NCI-H446 (cell line): ENCODE data around the gene GTF3C2.
"Not testable (repeated sequence)": the region's sequence is repeated elsewhere in the genome, so short reads cannot be mapped to it uniquely, and the experiment has no call there.

Source experiments
- DNase-seq, 2 experiments: peaks; one replicate each; lab custom pipeline; 2025; lab: John Stamatoyannopoulos, UW

The GTF3C2 gene

DNA sequence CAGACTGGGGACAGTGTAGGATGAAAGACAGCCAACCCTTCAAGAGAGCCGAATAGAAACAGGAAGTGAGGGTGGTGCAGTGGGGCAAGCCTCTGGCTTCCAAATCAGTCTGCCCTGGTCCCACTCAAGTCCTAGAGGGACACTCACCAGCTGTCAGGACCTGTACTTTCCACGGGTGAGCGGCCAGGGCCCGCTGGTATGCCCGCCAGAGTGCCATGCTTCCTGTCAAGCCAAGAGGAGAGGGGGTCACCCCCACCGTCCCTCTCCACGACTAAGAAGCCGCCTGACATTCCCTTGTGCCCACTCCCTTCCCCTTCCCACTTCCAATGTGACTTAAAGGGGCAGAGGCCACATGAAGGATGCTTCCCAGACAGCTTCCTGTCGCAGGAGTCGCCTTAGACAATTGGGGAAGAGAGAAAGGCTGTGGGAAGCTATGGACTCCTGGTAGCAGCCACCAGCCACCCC is 34.2 kb downstream of the GTF3C2 start:
- no peak for DNase-seq

DNA sequence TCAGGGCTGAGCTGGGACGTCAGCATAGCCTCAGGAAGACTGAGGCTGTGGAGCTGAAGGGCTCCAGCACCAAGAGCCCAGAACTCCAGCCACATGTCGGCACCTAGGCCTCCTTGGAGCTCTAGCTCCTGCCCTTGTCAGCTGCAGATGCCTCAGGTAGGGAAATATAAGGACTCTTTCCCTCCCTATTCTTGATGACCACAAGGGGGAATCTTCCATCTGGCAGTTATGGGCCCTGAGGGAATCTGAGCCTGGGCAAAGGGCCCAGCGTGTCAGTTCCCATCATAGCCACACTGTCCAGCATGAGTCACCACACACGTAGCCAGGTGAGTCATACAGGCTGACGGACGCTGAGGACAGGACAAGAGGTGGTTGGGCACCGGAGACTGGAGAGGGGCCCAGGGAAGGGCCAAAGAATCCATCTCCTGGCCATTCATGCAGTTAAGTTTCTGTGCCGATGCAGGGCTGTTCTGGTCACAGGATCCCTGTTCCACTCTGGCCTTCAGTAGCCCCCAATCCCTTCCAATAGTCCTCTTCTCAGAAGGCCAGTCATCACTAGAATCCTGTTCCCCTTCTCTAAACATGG is 35.5 kb downstream of the GTF3C2 start:
- DNase-seq, result peak; percentile 44 to 77

DNA sequence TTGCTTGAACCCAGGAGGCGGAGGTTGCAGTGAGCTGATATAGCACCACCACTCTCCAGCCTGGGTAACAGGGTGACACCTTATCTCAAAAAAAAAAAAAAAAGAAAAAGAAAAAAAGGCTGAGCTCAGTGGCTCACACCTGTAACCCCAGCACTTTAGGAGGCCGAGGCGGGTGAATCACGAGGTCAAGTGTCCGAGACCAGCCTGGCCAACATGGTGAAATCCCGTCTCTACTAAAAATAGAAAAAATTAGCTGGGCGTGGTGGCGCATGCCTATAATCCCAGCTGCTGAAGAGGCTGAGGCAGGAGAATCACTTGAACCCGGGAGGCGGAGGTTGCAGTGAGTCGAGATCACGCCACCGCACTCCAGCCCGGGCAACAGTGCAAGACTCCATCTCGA is 36.7 kb downstream of the GTF3C2 start:
- DNase-seq, result not testable (repeated sequence)

DNA sequence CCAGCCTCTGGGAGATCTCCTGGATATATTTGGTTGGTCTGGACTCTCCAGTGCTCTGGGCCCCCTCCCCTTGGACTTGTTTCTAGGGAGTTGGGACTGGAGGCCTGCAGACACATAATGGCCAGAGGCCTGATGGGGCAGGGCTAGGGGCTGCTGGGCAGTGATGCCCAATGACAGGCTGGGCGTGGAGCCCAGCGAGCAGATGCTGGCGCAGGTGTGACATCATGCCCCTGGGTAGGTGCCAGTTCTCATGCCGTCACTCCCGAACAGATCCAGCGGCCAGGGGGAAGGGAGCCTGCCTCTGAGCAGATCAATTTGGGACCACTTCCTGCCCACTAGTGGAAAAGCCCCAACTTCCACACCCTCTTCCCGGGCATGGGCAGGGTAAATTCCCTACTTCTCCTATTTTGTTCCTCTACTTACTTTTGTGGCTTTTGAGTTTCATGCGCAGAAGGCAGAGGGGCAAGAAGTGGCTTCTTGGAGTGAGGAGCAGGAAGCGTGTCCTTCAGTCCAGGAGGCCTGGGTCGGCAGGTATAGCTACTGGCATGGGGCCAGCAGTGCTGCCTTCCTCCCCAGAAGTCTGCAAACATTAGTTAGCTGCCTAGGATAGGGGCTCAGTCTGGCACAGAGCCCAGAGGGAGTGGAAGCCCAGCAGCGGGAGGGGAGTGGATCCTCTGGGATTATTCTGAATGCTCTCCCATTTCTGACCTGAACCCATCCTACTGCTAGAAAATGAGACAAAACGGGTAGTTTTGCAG is 39.7 kb downstream of the GTF3C2 start:
- peak in 1 of 2 experiments; percentile 77 for DNase-seq

DNA sequence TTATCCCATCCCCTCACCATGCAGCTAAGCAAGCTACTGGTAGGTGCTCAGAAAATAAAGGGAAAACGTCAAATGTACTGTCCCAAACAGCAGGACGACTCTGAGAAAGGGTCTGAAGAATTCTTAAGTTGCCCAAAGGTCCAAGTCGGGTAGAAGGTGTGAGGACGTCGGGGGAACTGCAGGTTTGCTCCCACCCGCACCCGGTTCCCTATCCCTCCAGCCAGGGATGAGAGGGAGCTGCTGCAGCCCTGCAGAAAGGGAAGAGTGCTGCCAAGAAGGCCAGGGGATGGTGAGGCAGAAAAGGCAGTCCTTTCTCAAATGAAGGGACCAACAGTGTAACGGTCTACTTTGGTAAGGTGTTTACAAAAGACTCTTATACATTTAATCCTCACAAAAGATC is 41.4 kb downstream of the GTF3C2 start:
- DNase-seq, result no peak

DNA sequence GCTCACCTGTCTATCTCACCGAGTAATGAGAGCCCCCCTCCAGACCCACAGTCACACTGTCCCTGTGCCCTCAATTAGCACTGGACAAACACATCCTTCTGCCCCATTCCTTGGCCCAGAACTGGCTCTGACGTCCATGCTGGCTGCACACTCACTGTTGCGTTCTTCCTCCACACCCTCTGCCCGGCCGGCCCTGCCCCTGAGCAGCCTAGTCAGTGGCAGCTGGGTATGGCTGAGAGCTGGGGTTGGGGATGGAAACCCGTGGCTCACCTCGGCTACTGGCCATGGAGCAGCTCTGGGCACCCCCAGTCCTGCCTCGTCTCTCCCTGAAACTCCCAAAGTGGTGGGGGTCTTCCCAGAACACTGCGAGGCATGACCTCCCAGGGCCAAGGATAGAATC is 41.9 kb downstream of the GTF3C2 start:
- DNase-seq, result no peak

DNA sequence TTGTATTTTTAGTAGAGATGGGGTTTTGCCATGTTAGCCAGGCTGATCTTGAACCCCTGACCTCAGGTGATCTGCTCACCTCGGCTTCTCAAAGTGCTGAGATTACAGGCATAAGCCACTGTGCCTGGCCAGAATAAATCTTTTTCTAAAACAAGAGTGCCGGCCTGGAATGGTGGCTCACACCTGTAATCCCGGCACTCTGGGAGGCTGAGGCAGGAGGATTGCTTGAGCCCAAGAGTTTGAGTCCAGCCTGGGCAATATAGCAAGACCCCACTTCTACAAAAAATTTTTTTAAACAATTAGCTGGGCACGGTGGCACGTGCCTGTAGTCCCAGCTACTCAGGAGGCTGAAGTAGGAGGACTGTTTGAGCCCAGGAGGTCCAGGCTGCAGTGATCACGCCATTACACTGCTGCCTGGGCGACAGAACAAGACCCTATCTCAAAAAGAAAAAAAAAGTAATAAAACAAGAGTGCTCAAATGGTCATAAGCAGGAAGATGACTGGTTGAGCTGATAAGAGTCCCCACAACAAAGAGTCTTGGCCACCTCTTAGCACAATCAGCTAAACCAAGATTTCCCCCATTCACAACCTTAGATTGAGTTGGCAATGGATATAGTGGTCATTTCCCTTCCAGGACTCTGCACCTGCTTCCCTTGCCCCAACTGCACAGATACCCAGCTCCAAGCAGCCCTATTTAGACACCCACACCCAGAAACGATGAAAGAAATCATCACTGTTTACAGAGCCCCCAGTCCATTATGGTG is 42.5 kb downstream of the GTF3C2 start:
- DNase-seq, result no peak

DNA sequence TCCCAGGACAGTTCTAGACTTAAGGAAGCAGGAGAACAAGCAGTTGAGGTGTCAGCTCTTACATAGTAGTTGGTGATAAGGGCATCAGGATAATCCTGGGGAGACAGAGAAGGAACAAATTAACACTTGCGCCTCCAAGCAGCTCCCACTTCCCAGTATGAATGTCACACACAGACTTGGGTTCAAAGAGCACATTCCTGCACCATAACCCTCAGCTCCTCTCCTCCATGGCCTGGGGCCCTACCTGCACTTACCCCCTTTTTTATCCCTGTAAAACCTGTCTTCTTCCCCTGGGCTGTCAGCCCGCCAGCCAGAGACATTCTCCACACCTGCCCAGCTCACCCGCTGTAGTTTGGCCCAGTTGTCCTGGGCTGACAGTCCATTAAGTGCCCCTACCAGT is 44.4 kb downstream of the GTF3C2 start:
- DNase-seq, result no peak

DNA sequence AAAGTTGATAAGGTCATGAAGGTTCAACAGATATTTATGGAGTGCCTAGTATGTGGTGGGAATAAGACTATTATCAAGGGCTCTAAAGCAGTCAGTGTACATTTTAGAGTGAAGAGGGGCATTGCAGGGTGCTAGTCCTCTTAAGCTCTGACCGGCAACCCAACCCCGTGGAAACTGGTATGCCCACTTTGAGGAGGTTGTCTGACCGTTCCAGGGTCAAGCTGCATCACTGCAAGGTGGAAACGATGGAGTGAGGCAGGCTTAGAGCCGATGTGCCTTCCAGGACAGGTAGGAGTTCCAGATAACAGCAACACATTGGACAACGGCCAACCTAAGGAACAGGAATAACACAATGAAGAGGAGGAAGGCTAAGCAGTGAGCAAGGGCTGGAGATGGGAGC is 46.9 kb downstream of the GTF3C2 start:
- no peak for DNase-seq

DNA sequence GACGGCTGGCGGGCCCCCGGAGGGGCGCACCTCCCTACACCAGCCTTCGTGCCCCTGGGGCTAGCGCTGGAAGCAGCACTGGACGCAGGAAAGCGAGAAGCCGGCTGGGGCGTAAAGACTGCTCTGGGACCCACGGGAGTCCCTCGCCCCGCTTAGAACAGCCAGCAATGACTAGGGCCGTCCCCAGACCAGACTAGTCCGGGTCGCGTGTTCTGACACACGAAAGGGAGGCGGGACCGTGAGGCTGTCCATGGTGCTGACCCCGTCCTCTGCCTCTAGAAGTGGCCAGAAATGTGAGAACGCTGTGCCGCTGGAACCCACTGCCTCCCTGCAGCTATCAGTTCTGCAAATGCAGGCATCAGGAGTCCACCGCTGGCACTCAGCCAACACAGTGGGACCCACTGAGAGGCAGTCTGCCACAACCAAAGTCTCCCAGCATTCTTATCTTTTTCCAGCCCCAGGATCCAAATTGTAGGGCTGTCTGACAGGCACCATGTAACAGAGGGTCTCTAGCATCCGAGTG is 48.1 kb downstream of the GTF3C2 start, which contains the start of gene UCN:
UCN (minus strand) TSS at position 87 of the 523 bp plus-strand sequence. CDS start 550 bp downstream, outside the sequence.
- DNase-seq, result no peak

DNA sequence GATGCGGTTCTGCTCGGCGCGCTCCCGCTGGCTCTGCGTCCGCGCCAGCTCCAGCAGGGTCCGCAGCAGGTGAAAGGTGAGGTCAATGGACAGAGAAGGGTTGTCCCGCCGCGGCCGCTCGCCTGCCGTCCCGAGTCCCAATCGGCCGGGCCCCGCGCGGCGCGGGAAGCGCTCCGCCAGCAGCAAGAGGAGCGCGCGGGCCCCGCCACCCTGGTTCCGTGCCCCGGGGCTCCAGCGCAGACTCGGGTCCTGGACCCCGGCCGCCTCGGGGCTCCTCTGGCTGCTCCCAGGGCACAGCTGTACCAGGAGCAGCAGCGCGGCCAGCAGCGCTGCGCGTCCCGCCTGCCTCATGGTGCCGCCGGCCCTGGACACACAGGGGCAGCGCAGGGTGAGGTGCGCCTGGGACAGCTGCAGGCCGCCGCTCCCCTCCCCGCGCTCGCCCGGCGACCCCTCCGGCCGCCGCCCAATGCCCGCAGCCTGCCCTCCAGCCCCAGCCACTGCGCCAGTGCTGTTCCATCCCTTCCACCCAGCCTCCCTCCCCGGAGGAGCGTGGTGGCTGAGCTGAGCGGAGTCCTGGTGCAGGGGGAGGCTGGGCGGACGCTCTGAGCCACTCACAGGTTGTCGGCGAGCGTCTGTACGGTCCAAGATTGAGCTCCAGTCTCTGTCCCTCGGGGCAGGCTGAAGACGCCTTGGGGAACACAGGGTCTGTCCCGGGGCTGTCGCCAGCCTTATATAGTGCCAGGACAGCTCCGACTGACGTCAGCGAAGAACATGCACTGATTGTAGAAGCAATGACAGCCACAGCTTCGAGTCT is 48.8 kb downstream of the GTF3C2 start:
- DNase-seq, result no peak

DNA sequence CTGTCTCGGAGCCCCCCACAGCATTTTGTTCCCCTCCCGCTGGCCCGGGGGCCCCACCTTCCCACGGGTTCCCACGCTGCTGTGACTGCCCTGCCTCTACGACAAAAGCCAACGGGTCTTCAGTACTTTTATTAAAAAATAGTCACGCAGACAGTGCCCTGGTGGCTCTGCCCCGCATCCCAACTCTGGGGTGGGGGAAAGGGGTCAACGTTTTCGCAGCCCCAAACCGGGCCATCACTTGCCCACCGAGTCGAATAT is 49.3 kb downstream of the GTF3C2 start:
- DNase-seq, result no peak

DNA sequence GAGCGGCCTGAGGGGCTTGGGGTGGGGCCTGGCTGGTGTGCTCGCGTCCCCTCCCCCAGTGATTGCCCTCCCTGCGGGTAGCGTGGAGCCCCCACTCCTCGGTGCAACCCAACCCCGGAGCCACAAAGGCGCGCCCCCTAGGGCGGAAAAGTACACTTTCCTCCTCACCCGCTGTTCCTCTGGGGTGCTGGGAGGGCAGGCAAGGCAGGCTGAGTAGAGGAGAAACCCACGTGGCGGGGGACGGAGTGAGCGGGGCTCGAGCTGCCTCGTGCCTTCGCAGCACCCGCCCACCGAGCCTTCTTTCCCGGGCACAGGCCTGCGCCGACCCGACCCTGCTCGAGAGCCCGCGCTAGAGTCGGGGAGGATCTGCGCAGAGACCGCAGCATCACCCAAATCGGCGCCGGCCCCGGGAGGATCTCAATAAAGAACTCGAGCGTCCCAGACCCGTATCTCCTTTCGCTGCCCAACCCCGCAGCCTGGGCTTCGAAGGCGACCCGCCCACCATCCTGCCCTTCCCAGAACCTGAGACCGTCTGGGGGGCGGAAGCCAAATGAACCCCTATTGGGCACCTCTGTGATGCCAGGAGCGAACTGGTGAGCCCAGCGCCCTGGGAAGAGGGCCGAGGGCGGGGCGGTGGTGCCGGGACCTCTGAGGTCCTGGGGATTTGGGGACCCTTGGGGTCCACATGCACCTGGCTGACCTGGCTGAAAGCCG is 49.8 kb downstream of the GTF3C2 start:
- DNase-seq, result no peak

DNA sequence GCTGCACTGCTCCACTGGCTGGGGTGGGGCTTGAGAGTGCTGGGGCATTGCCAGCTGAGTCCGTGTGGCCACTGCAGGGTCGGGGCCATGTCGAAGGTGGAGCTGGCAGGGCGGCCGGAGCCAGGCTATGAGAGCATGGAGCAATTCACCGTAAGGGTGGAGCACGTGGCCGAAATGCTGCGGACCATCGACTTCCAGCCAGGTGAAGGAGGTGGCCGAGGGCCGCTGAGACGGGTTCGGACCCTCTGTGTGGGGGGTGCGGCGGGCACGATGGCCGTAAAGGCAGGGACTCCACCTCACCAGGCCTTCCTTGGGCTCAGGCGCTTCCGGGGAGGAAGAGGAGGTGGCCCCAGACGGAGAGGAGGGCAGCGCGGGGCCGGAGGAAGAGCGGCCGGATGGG is 50.4 kb downstream of the GTF3C2 start:
- DNase-seq, result no peak

DNA sequence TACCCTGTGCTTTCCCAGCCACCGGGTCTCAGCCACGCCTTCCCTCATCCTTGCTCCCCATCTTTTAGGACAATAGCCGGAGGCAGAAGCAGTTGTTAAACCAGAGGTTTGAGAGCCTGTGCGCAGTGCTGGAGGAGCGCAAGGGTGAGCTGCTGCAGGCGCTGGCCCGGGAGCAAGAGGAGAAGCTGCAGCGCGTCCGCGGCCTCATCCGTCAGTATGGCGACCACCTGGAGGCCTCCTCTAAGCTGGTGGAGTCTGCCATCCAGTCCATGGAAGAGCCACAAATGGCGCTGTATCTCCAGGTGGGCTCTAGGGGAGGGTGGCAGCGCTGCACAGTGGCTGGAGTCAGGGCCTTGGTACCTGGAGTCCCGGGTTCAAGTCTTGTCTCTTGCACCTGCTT is 51.0 kb downstream of the GTF3C2 start:
- DNase-seq, result no peak

DNA sequence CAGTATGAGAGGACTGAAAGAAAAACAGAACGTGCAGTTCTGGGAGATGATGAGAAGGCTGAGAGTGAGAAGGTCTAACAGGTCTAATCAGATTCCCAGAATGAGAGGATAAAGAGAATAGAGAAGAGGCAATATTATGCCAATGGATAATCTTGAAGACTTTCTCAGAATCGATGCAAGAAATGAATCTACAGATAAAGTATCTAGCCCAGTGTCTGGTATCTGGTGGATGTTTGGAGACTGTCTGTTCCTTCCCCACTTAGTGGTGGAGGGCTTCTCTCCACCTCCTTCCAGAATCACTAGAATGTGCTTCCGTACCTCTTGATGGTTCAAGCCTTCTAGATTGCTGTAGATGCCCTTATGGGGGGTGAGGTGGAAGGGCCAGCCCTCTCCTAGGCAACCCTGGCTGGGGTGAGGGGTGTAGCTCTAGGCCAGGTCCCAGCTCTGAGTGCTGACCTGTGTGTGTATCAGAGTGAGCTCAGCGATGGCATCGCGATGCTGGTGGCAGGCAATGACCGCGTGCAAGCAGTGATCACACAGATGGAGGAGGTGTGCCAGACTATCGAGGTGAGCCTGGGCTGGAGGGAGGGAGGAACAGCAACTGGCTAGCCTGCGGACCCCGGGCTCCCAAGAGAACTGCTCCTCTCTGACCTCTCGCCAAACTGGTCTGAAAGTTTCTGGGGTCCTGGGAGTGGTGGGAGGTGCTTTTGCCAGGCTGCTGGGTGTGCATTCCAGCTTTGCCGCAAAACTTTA is 51.9 kb downstream of the GTF3C2 start:
- no peak for DNase-seq

DNA sequence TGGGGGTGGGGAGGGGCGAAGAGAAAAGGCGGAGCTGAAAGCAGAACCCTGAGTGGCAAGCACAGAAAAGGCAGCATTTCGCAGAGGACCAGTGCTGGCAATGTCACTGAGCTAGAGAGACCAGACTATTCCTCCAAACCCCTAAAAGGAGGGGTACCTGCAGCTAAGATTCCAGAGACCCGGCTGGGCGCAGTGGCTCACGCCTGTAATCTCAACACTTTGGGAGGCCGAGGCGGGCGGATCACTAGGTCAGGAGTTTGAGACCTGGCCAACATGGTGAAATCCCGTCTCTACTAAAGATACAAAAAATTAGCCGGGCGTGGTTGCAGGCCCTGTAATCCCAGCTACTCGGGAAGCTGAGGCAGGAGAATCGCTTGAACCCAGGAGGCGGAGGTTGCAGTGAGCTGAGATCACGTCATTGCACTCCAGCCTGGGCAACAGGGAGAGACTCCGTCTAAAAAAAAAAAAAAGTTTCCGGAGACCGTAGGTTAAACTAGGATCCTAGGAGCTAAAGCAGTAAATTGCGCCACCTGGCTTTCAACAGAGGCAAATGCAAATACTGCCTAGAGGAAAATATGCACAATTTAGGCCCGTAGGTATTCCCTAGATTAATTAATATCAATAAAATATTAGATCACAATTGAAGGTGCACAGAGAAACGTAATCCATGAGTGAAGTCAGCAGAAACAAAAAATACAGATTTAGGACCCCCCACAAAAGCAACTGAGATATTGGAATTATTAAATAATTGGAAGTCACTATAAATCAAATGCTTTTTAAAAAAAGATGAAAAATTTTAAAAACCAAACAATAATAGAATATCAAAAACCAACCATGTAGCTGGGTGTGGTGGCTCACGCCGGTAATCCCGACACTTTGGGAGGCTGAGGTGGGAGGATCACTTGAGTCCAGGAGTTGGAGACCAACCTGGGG is 53.2 kb downstream of the GTF3C2 start:
- peak; percentile 43 to 85 for DNase-seq

DNA sequence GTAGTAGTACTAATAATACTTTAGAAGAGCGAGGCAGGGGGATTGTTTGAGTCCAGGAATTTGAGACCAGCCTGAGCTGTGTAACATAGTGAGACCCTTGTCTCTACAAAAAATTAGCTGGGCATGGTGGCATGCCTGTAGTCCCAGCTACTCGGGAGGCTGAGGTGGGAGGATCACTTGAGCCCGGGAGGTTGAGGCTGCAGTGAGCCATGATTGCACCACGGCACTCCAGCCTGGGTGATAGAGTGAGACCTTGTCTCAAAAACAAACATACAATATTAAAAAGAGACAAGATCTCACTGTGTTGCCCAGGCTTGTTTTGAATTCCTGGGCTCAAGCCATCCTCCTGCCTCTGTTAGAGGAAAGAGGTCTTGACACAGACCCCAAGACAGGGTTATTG is 56.0 kb downstream of the GTF3C2 start:
- DNase-seq, result not testable (repeated sequence)

DNA sequence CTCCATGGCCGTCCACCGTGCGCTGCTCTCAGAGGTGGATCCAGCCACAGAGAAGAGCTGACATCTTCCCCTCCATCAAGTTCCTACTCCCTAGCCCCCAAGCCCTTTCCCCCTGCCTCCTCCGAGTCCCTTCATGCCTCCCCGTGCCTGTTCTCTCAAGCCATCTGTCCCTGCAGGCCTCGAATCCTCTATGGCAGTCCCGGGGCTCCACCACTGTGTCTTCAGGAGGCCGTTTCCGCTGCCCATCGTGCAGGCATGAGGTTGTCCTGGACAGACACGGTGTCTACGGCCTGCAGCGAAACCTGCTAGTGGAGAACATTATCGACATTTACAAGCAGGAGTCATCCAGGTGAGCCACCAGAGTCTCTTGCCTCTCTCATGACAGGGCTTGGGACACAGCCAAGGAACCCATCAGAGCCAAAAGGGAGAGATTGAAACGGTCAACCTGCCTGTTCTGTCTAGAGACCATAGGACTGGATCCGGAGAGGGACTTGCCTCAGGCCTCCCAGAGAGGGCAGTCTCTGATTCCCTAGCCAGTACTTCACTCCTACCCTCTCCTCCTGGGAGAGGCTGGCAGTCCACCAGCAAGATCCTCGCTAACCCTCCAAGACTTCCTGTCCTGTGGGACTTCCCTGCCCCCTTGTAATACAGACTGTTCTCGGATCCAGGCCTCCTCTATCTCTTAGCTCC is 58.0 kb downstream of the GTF3C2 start:
- DNase-seq, result no peak
